NCI-H2107 treated with DMSO at 0.1 percent for 48 hours (cell line): Measurements from ENCODE around the gene SYNE2.

Experiments used
- DNase-seq: peaks from one replicate; lab custom pipeline; 2025; ENCODE audit not compliant: unreplicated experiment; lab: John Stamatoyannopoulos, UW

Gene SYNE2

GRCh38 chr14:64235652-64236640 lies 383.1 kb downstream of the SYNE2 start:
- peak; percentile 60 for DNase-seq

- DNase-seq, result no peak
These were observed 385.2 kb downstream of the SYNE2 start for GRCh38 chr14:64238049-64238448.

- DNase-seq, result no peak
These were observed 385.8 kb downstream of the SYNE2 start for GRCh38 chr14:64238631-64239030.

GRCh38 chr14:64244279-64244678 lies 391.5 kb downstream of the SYNE2 start:
- no peak for DNase-seq

- no peak for DNase-seq
These were observed 392.7 kb downstream of the SYNE2 start for GRCh38 chr14:64245491-64245890.

GRCh38 chr14:64246688-64247087 lies 393.9 kb downstream of the SYNE2 start:
- no peak for DNase-seq

- no peak for DNase-seq
These were observed 394.4 kb downstream of the SYNE2 start for GRCh38 chr14:64247195-64247594.

GRCh38 chr14:64248689-64249088 lies 395.9 kb downstream of the SYNE2 start:
- no peak for DNase-seq

- DNase-seq, result no peak
These were observed 396.6 kb downstream of the SYNE2 start for GRCh38 chr14:64249363-64249762.

GRCh38 chr14:64253672-64254071 lies 400.9 kb downstream of the SYNE2 start:
- DNase-seq, result no peak

GRCh38 chr14:64255756-64256155 lies 403.0 kb downstream of the SYNE2 start:
- DNase-seq, result no peak

GRCh38 chr14:64260418-64260817 lies 407.6 kb downstream of the SYNE2 start:
- DNase-seq, result no peak

GRCh38 chr14:64265222-64265621 lies 412.4 kb downstream of the SYNE2 start:
- no peak for DNase-seq

GRCh38 chr14:64266239-64266638 lies 413.4 kb downstream of the SYNE2 start:
- no peak for DNase-seq

GRCh38 chr14:64272019-64272418 lies 419.2 kb downstream of the SYNE2 start:
- no peak for DNase-seq
